Measurements from ENCODE around the gene MYO18A.
A peak's percentile ranks its signal among the peaks of the same experiment; 100 is the strongest.
"Not testable (repeated sequence)": the region's sequence is repeated elsewhere in the genome, so short reads cannot be mapped to it uniquely, and the experiment has no call there.

Gene MYO18A

DNA sequence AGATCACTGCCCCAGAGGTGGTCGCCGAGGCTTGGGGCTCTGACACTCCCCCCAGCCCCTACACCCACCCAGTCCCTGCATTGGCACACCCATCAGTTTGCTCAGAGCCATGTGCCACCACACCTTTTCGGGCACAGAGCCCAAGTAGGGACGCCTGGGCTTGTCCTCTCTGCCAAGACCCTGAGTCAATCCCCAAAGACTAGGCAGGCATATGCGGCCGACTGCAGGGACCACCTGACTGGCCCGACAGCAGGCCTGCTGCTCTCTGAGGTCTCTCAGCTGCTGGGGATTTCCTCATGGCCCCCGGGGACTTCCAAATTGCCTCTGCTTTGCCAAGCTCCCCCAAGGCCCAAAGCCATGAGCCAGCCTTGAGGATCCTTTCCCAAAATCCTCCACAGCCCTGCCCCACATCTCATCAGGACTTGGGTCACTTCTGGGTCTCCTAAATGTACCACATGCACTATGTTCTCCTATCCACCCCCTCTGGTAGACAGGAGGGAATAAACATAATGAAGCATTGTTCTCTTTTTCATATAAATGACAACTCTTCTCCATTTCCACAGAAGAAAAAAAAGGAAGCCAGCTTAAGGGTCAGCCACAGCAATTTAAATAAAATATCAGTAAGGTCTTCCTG, 30.6 kb downstream of the MYO18A start:
- no peak for DNase-seq (ENCODE audit: low read depth, low spot score)
- Histone ChIP-seq H3K4me1 (ENCODE audit: insufficient read depth, insufficient read length) (peaks cover 5% of the 10 kb centered on the region), H3K27me3 (ENCODE audit: insufficient read depth, insufficient read length) (no peaks in the 10 kb centered on the region), H3K9me3 (ENCODE audit: insufficient read depth, low read length) (no peaks in the 10 kb centered on the region), H3K9ac (ENCODE audit: insufficient read length, low read depth) (no peak overlapping the region), H3K36me3 (ENCODE audit: insufficient read depth, insufficient read length, low read length) (no peaks in the 10 kb centered on the region), H3K4me3 (ENCODE audit: insufficient read length, low read depth) (no peak overlapping the region)
- TF ChIP-seq ZNF274 (IDR thresholded peaks at IDR 0.05; ENCODE audit: low read depth, low read length) (no peak), YY1 (IDR thresholded peaks at IDR 0.05; ENCODE audit: insufficient read depth, insufficient read length) (no peak), SUZ12 (IDR thresholded peaks at IDR 0.05; ENCODE audit: extremely low read depth, insufficient read depth, insufficient read length) (no peak)

DNA sequence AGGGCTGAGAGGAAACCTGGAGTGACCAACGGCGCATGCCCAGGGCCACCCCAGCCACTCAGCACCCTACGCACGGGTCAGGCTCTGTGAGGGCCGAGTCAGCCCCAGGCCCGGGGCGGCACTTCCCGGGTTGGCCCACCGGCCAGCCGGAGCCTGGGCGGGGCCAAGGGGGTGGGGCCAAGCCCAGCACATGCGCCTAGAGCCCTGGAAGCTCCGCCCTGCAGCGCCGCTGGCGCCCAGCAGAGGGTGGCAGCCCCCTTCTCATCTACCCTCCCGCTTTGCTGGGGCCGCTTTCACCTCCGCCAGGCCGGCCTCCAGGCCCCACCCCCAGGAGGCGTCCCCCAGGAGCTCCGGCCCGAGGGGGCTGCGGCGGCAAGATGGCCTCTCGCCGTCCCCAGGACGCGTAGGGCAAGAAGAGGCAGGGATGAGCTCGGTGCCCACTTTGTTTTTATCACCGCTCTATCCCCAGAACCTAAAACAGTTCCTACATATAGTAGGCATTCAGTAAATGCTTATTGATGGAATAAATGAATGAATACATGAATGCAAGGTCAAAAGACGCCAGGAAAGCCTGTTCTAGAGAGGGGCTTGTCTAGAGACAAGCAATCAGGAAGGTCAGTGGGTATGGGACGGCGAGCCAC, 31.3 kb downstream of the MYO18A start:
- peak; percentile 81 for DNase-seq (ENCODE audit: low read depth, low spot score)
- H3K9ac ChIP-seq (ENCODE audit: insufficient read length, low read depth) = peak overlapping the region; percentile 17
- H3K36me3 ChIP-seq (ENCODE audit: insufficient read depth, insufficient read length, low read length) = no peaks in the 10 kb centered on the region
- TF ChIP-seq YY1 (IDR thresholded peaks at IDR 0.05; ENCODE audit: insufficient read depth, insufficient read length) = peak; percentile 39
- TF ChIP-seq ZNF274 (IDR thresholded peaks at IDR 0.05; ENCODE audit: low read depth, low read length) = no peak
- H3K4me3 ChIP-seq (ENCODE audit: insufficient read length, low read depth) = no peak overlapping the region
- H3K27me3 ChIP-seq (ENCODE audit: insufficient read depth, insufficient read length) = no peaks in the 10 kb centered on the region
- H3K4me1 ChIP-seq (ENCODE audit: insufficient read depth, insufficient read length) = peaks cover 4% of the 10 kb centered on the region
- no peaks in the 10 kb centered on the region for H3K9me3 ChIP-seq (ENCODE audit: insufficient read depth, low read length)

DNA sequence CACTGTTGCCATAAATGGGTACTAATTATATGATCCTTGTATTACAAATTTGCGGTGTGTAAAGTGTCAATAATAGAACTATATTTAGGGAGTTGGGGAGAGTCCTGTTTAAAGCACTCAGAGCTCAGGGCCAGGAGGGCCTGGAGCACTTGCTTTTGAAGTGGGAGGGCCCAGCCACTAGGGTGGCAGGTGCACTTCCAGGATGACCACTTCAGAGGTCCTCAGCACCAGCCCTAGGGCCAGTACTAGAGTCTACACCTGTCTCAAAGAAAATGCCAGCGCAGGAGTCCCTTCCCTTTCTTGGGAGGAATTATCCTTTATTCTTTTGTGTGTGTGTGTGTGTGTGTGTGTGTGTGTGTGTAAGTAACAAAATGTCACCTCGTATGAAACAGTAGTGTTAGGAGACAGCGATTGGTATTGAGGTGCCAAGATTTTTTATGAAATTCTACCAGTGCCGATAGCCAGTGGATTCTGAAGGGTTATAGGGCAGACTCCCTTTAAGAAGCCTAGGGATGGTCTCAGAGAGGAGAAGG, 31.9 kb downstream of the MYO18A start:
- peak overlapping the region; percentile 17 for H3K9ac ChIP-seq (ENCODE audit: insufficient read length, low read depth)
- TF ChIP-seq SUZ12 (IDR thresholded peaks at IDR 0.05; ENCODE audit: extremely low read depth, insufficient read depth, insufficient read length) (no peak), YY1 (IDR thresholded peaks at IDR 0.05; ENCODE audit: insufficient read depth, insufficient read length) (no peak), ZNF274 (IDR thresholded peaks at IDR 0.05; ENCODE audit: low read depth, low read length) (no peak)
- no peaks in the 10 kb centered on the region for H3K36me3 ChIP-seq (ENCODE audit: insufficient read depth, insufficient read length, low read length)
- no peaks in the 10 kb centered on the region for H3K27me3 ChIP-seq (ENCODE audit: insufficient read depth, insufficient read length)
- peaks cover 4% of the 10 kb centered on the region for H3K4me1 ChIP-seq (ENCODE audit: insufficient read depth, insufficient read length)
- no peak for DNase-seq (ENCODE audit: low read depth, low spot score)
- H3K9me3 ChIP-seq (ENCODE audit: insufficient read depth, low read length) = no peaks in the 10 kb centered on the region
- no peak overlapping the region for H3K4me3 ChIP-seq (ENCODE audit: insufficient read length, low read depth)

DNA sequence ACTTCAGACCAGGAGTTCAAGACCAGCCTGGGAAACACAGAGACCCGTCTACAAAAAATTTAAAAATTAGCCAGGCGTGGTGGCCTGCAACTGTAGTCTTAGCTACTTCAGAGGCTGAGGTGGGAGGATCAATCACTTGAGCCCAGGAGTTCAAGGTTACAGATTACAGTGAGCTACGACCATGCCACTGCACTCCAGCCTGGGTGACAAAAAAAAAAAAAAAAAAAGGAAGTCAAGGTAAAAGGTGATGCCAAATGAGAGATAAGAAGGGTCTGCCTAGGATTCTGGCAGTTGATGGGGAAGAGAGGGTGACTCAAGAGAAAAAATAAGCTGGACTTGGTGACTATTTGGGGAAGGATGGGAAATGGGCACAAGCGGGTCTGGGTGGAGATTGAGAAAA, 32.5 kb downstream of the MYO18A start:
- no peaks in the 10 kb centered on the region for H3K9me3 ChIP-seq (ENCODE audit: insufficient read depth, low read length)
- no peak overlapping the region for H3K4me3 ChIP-seq (ENCODE audit: insufficient read length, low read depth)
- peaks cover 4% of the 10 kb centered on the region for H3K4me1 ChIP-seq (ENCODE audit: insufficient read depth, insufficient read length)
- H3K9ac ChIP-seq (ENCODE audit: insufficient read length, low read depth) = no peak overlapping the region
- H3K27me3 ChIP-seq (ENCODE audit: insufficient read depth, insufficient read length) = no peaks in the 10 kb centered on the region
- H3K36me3 ChIP-seq (ENCODE audit: insufficient read depth, insufficient read length, low read length) = no peaks in the 10 kb centered on the region
- no peak for DNase-seq (ENCODE audit: low read depth, low spot score)
- TF ChIP-seq YY1 (IDR thresholded peaks at IDR 0.05; ENCODE audit: insufficient read depth, insufficient read length) = no peak
- no peak for TF ChIP-seq SUZ12 (IDR thresholded peaks at IDR 0.05; ENCODE audit: extremely low read depth, insufficient read depth, insufficient read length)
- no peak for TF ChIP-seq ZNF274 (IDR thresholded peaks at IDR 0.05; ENCODE audit: low read depth, low read length)

DNA sequence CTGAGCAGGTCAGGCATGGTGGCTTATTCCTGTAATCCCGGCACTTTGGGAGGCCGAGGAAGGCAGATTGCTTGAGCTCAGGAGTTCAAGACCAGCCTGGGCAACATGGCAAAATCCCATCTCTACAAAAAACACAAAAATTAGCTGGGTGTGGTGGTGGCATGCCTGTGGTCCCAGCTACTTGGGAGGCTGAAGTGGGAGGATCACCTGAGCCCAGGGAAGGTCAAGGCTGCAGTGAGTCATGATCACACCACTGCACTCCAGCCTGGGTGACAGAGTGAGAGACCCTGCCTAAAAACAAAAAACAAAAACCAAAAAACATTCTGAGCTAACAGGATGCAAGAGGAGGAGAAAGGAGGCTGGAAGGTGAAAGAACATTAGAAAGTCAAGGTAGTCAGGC, 33.0 kb downstream of the MYO18A start:
- not testable (repeated sequence) for H3K9ac ChIP-seq (ENCODE audit: insufficient read length, low read depth); H3K36me3 ChIP-seq (ENCODE audit: insufficient read depth, insufficient read length, low read length); H3K27me3 ChIP-seq (ENCODE audit: insufficient read depth, insufficient read length); DNase-seq (ENCODE audit: low read depth, low spot score); H3K9me3 ChIP-seq (ENCODE audit: insufficient read depth, low read length); H3K4me3 ChIP-seq (ENCODE audit: insufficient read length, low read depth); H3K4me1 ChIP-seq (ENCODE audit: insufficient read depth, insufficient read length)

DNA sequence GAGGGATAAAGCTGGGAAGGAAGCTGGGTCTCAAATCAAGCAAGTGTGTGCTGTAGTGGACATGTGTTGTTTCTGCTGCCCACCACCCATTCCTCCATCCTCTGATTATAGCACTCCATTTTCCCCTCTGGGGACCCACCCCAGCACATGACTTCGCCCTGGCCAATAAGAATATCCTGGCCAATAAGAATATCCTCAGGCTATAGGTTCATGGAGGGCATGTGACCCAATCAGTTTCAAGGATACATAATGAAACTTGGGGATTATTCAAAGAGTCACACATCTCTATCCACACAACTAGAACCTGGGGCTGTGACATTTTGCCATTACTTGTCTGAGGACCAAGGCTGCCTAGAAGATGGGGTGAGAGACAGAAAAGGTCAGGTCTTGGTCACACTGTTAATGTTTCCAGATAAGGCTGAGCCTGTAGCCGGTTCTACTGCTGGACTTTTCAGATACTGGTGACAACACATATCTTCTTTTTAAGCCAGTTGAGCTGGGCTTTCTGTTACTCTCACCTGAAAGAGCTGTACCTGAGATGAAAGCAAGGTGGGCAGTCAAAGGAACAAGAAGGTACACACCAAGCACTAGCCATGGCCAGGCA, 33.7 kb downstream of the MYO18A start:
- Histone ChIP-seq H3K27me3 (ENCODE audit: insufficient read depth, insufficient read length) (no peaks in the 10 kb centered on the region), H3K36me3 (ENCODE audit: insufficient read depth, insufficient read length, low read length) (no peaks in the 10 kb centered on the region), H3K9me3 (ENCODE audit: insufficient read depth, low read length) (no peaks in the 10 kb centered on the region), H3K4me1 (ENCODE audit: insufficient read depth, insufficient read length) (peaks cover 8% of the 10 kb centered on the region), H3K9ac (ENCODE audit: insufficient read length, low read depth) (no peak overlapping the region), H3K4me3 (ENCODE audit: insufficient read length, low read depth) (no peak overlapping the region)
- TF ChIP-seq ZNF274 (IDR thresholded peaks at IDR 0.05; ENCODE audit: low read depth, low read length) = no peak
- TF ChIP-seq YY1 (IDR thresholded peaks at IDR 0.05; ENCODE audit: insufficient read depth, insufficient read length) = no peak
- TF ChIP-seq SUZ12 (IDR thresholded peaks at IDR 0.05; ENCODE audit: extremely low read depth, insufficient read depth, insufficient read length) = no peak
- DNase-seq (ENCODE audit: low read depth, low spot score) = no peak

DNA sequence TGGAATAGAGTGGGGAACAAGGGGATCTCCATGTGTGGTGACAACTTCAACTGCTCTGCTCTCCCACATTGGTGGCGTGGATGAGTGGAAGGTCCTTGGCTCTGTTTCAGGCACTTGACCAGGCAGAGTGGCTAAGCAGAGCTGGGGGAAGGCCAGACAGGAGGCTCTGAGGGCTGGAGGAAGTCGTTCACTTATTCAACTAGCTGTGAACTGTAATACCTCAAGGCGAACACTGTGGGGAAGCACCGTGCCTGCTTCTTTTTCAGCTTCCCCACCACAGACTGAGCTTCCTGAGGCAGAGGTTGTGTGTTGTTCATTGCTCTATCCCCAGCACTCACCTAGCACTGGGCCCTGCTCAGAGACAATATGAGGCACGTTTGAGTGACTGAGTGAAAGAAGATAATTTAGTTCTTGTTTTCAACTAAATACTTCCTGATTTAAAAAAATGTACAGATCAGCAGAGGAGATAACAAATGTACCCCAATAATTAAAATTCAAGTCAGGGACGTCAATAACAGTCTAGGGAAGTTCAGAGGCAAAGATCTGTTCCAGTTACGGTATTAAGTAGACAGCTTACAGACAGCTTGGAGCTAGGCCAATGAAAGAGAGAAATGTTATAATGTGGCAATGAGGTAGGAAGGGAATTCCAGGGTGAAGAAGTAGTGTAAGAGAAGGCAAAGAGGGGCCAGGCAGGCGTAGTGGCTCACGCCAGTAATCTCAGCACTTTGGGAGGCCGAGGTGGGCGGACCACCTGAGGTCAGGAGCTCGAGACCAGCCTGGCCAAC, 34.7 kb downstream of the MYO18A start:
- DNase-seq (ENCODE audit: low read depth, low spot score) = no peak
- H3K36me3 ChIP-seq (ENCODE audit: insufficient read depth, insufficient read length, low read length) = no peaks in the 10 kb centered on the region
- H3K4me1 ChIP-seq (ENCODE audit: insufficient read depth, insufficient read length) = peaks cover 15% of the 10 kb centered on the region
- no peaks in the 10 kb centered on the region for H3K9me3 ChIP-seq (ENCODE audit: insufficient read depth, low read length)
- H3K4me3 ChIP-seq (ENCODE audit: insufficient read length, low read depth) = no peak overlapping the region
- H3K9ac ChIP-seq (ENCODE audit: insufficient read length, low read depth) = no peak overlapping the region
- no peak for TF ChIP-seq SUZ12 (IDR thresholded peaks at IDR 0.05; ENCODE audit: extremely low read depth, insufficient read depth, insufficient read length)
- TF ChIP-seq ZNF274 (IDR thresholded peaks at IDR 0.05; ENCODE audit: low read depth, low read length) = no peak
- TF ChIP-seq YY1 (IDR thresholded peaks at IDR 0.05; ENCODE audit: insufficient read depth, insufficient read length) = no peak
- no peaks in the 10 kb centered on the region for H3K27me3 ChIP-seq (ENCODE audit: insufficient read depth, insufficient read length)
